Testis (tissue), 3 donors: Measurements from ENCODE around the gene PACSIN3. TPM values are rescaled to one million over a fixed set of nuclear protein-coding genes. Genes with fewer than 3 reads are reported as not detected.
A peak's percentile ranks its signal among the peaks of the same experiment; 100 is the strongest.

Experiments used
- DNase-seq: peaks from one replicate; pipeline ENCODE4 v3.0.0-alpha.2; 2019
- H3K27ac ChIP-seq, 2 donors: fragments of 200-600 bp; sonication (generic); one replicate each; pipeline ENCODE4 v1.5.1; 2019
- H3K27me3 ChIP-seq: fragments of 200-600 bp; sonication (generic); one replicate; pipeline ENCODE4 v1.5.1; 2019
- H3K36me3 ChIP-seq: fragments of 200-600 bp; sonication (generic); one replicate; pipeline ENCODE4 v1.5.1; 2017; ENCODE audit warnings: low read depth; ENCODE audit errors: missing control alignments
- H3K4me1 ChIP-seq: fragments of 200-600 bp; sonication (generic); one replicate; pipeline ENCODE4 v1.5.1; 2019
- H3K4me3 ChIP-seq, 2 donors: fragments of 200-600 bp; sonication (generic); one replicate each; pipeline ENCODE4 v1.5.1; 2017 to 2019
- H3K9me3 ChIP-seq: fragments of 200-600 bp; sonication (generic); one replicate; pipeline ENCODE4 v1.5.1; 2017
- CTCF ChIP-seq, 3 experiments: fragments of 450-650 bp in 2 of 3; fragments of 200-600 bp in 1 of 3; sonication (generic) in 1 of 3; IDR thresholded peaks; one replicate each; pipeline ENCODE4 v1.5.1; 2016 to 2019; ENCODE audit warnings: antibody characterized with exemption in 3 of 3, mild to moderate bottlenecking in 2 of 3, moderate library complexity in 1 of 3
- POLR2A ChIP-seq: fragments of 450-650 bp; IDR thresholded peaks from one replicate; pipeline ENCODE4 v1.6.1; 2017; ENCODE audit warnings: antibody characterized with exemption, mild to moderate bottlenecking, moderate library complexity
- WGBS, 2 donors: methylation state at CpG; one replicate each; pipeline ENCODE4 v1.1.5; 2018; 5-methylcytosine and 5-hydroxymethylcytosine counted together
- intact Hi-C: fragments of 100-400 bp; cut with DNase I; formaldehyde crosslinking; loops from one replicate; pipeline ENCODE4 v1.15.1; 2023; ENCODE audit warnings: low total_unique reads
- polyA plus RNA-seq: library from polyadenylated mRNA; stranded (reverse); fragments of 350-450 nt; fragmentation: Illumina TruSeq; extraction: RNeasy Lipid Tissue Mini Kit (QIAGEN cat#74804); gene quantifications from one replicate; pipeline ENCODE4 v1.2.3, GENCODE V29; 2014; ENCODE audit warnings: low read depth, low replicate concordance; ENCODE audit not compliant: insufficient read depth
- total RNA-seq, 2 donors: library from RNA; depleted of rRNA; stranded (reverse); fragments of >200 nt; gene quantifications; one replicate each; pipeline ENCODE4 v1.2.3, GENCODE V29; 2016

PACSIN3 gene
- total and polyA plus RNA-seq, 3 donors from 2014 or later = 10.8 to 12.0 (median 11.0) TPM

- 50 to 52% methylated on average over 5 to 9 of the region's 9 CpGs for WGBS, 2 donors
Measured at GRCh38 chr11:47161890-47162289, 24.3 kb downstream of the PACSIN3 start.

GRCh38 chr11:47161134-47161854 lies 24.9 kb downstream of the PACSIN3 start:
- H3K27ac ChIP-seq = no peak overlapping the region
- H3K36me3 ChIP-seq = no peaks in the 10 kb centered on the region
- intact Hi-C loops = loop anchor here (10.0 kb wide), 1 partner anchor 194 kb away; the partner anchor contains the start of gene MYBPC3
- peak; percentile 74 for DNase-seq
- no peaks in the 10 kb centered on the region for H3K9me3 ChIP-seq
- no peak overlapping the region for H3K4me3 ChIP-seq
- H3K4me1 ChIP-seq = peaks cover 10% of the 10 kb centered on the region
- H3K27me3 ChIP-seq = no peaks in the 10 kb centered on the region
- peak; percentile 46 to 65 (median 48) for TF ChIP-seq CTCF (IDR thresholded peaks at IDR 0.05)
- no peak for TF ChIP-seq POLR2A
- 56 to 57% methylated on average over 13 to 14 of the region's 14 CpGs for WGBS, 2 donors

More at GRCh38 chr11:47161890-47162289, 24.3 kb downstream of the PACSIN3 start:
- Histone ChIP-seq H3K4me1 (peaks cover 10% of the 10 kb centered on the region), H3K4me3 (no peak overlapping the region), H3K36me3 (no peaks in the 10 kb centered on the region), H3K27ac (no peak overlapping the region), H3K27me3 (no peaks in the 10 kb centered on the region), H3K9me3 (no peaks in the 10 kb centered on the region)
- DNase-seq = no peak
- no peak for TF ChIP-seq CTCF (IDR thresholded peaks at IDR 0.05)
- TF ChIP-seq POLR2A = no peak
- intact Hi-C loops = loop anchor here (10.0 kb wide), 1 partner anchor 193 kb away; the partner anchor contains the start of gene MYBPC3

GRCh38 chr11:47160753-47161133 lies 25.5 kb downstream of the PACSIN3 start:
- Histone ChIP-seq H3K27ac (no peak overlapping the region), H3K4me1 (peaks cover 10% of the 10 kb centered on the region), H3K9me3 (no peaks in the 10 kb centered on the region), H3K4me3 (no peak overlapping the region), H3K27me3 (no peaks in the 10 kb centered on the region), H3K36me3 (no peaks in the 10 kb centered on the region)
- WGBS, 2 donors = 84 to 93% methylated on average over 5 of the region's 5 CpGs
- DNase-seq = no peak
- TF ChIP-seq POLR2A (no peak), CTCF (IDR thresholded peaks at IDR 0.05) (no peak)
- intact Hi-C loops = loop anchor here (10.0 kb wide), 1 partner anchor 194 kb away; the partner anchor contains the start of gene MYBPC3

- no peaks in the 10 kb centered on the region for H3K9me3 ChIP-seq
- no peak for DNase-seq
- H3K4me3 ChIP-seq = no peak overlapping the region
- no peak overlapping the region for H3K27ac ChIP-seq
- intact Hi-C loops = no loop called here
- WGBS, 2 donors = 87 to 93% methylated on average over 5 of the region's 5 CpGs
- H3K36me3 ChIP-seq = no peaks in the 10 kb centered on the region
- no peak for TF ChIP-seq POLR2A
- TF ChIP-seq CTCF (IDR thresholded peaks at IDR 0.05) = no peak
- H3K27me3 ChIP-seq = no peaks in the 10 kb centered on the region
- H3K4me1 ChIP-seq = peaks cover 10% of the 10 kb centered on the region
Measured at GRCh38 chr11:47158242-47158641, 28.0 kb downstream of the PACSIN3 start.

- DNase-seq = no peak
- intact Hi-C loops = no loop called here
- Histone ChIP-seq H3K27me3 (no peaks in the 10 kb centered on the region), H3K4me3 (no peak overlapping the region), H3K9me3 (no peaks in the 10 kb centered on the region), H3K4me1 (peaks cover 12% of the 10 kb centered on the region), H3K27ac (no peak overlapping the region), H3K36me3 (no peaks in the 10 kb centered on the region)
- 94 to 95% methylated on average over 7 to 8 of the region's 8 CpGs for WGBS, 2 donors
- TF ChIP-seq CTCF (IDR thresholded peaks at IDR 0.05) (no peak), POLR2A (no peak)
Measured at GRCh38 chr11:47157805-47158204, 28.4 kb downstream of the PACSIN3 start.
